ENCODE data around the gene ORC3.

Gene ORC3

DNA sequence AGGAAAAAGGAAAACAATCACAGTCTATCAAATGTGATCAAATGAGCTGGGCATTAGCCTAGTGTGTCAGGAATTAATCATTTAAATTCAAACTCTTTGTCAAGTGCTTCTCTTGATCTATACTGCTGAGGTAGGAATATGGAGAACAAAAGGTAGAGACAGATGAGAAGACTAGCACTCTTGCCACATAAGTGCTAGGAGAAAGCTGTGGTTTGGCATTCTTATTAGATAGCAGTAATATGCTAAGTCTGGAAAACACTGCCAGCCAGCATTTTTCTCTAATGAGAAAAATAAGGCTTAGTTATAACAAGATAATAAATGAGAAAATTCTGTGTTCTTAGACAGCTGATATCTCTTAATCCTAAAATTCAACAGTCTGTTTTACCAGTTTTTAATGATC lies 38.9 kb downstream of the ORC3 start:
- TF ChIP-seq, protein P1, sequence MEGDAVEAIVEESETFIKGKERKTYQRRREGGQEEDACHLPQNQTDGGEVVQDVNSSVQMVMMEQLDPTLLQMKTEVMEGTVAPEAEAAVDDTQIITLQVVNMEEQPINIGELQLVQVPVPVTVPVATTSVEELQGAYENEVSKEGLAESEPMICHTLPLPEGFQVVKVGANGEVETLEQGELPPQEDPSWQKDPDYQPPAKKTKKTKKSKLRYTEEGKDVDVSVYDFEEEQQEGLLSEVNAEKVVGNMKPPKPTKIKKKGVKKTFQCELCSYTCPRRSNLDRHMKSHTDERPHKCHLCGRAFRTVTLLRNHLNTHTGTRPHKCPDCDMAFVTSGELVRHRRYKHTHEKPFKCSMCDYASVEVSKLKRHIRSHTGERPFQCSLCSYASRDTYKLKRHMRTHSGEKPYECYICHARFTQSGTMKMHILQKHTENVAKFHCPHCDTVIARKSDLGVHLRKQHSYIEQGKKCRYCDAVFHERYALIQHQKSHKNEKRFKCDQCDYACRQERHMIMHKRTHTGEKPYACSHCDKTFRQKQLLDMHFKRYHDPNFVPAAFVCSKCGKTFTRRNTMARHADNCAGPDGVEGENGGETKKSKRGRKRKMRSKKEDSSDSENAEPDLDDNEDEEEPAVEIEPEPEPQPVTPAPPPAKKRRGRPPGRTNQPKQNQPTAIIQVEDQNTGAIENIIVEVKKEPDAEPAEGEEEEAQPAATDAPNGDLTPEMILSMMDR (IDR thresholded peaks at IDR 0.05; ENCODE audit: low read depth, low read length), result no peak
- no peak overlapping the region for H3K4me3 ChIP-seq (ENCODE audit: low read depth, low read length)

DNA sequence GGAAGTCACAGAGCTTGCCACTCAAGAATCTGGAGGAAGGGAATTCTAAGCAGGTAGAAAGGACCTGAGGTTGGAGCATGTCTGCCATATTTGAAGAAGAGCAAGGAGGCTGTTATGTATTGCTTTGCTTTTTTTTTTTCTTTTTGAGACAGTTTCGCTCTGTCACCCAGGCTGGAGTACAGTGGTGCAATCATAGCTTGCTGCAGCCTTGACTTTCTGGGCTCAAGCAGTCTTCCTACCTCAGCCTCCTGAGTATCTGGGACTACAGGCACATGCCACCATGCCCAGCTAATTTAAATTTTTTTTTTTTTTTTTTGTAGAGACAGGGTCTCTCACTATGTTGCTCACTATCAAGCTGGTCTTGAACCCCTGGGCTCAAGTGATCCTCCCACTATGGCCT lies 40.8 kb downstream of the ORC3 start:
- TF ChIP-seq, protein P1 (IDR thresholded peaks at IDR 0.05; ENCODE audit: low read depth, low read length), result no peak
- H3K4me3 ChIP-seq (ENCODE audit: low read depth, low read length), result no peak overlapping the region

DNA sequence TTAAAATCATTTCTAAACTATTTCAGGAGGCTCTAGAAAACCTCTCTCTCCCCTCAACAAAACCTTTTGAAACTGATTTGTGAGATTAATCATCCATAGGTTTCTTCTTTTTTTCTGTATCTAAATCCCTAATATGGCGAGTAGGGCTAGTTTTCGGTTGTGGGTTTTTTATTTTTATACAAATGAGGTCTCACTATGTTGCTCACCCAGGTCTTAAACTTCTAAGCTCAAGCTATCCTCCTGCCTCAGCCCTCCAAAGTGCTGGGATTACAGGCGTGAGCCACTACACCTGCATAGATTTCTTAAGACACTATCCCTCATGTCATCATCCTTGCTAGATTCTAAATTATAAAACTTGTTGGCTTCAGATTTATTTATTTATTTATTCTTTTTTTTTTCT lies 43.9 kb downstream of the ORC3 start:
- no peak overlapping the region for H3K4me3 ChIP-seq (ENCODE audit: low read depth, low read length)
- TF ChIP-seq, protein P1 (IDR thresholded peaks at IDR 0.05; ENCODE audit: low read depth, low read length), result no peak

DNA sequence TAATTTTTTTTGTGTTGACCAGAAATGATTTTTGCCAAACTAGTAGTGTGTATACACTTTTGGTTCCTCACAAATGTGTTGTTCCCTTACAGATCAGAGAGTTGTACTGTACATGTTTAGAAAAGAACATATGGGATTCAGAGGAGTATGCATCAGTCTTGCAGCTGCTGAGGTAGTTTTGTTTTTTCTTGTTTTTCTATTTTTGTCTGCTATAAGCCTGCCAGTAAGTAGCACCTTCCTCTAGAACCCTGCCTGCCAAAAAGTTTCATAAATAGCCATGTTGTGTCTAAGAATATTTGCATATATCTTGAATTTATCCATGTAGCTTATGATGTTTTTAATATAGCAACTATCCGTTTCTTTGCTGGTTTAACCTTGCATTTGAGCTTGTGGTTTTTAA lies 46.4 kb downstream of the ORC3 start:
- H3K4me3 ChIP-seq (ENCODE audit: low read depth, low read length), result no peak overlapping the region
- TF ChIP-seq, protein P1 (IDR thresholded peaks at IDR 0.05; ENCODE audit: low read depth, low read length), result no peak

DNA sequence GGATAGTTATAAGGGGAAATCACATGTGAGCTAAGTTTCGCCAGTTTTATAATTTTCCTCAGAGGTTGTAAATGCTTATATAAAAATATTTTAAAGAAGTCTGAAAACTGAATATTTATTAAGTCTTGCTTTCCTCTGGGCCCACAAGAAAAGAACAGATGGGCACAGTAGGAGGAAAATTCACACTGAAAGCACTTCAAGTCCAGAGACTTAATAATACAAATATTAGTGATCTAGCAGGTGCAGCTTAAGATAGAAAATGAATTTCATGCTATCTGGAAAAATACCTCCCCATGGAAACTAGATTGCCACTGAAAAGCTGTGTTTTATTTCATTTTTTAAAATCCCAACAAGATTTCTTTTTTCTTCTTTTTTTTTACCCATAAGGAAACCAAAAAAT lies 47.2 kb downstream of the ORC3 start:
- H3K4me3 ChIP-seq (ENCODE audit: low read depth, low read length), result no peak overlapping the region
- TF ChIP-seq, protein P1 (IDR thresholded peaks at IDR 0.05; ENCODE audit: low read depth, low read length), result no peak

DNA sequence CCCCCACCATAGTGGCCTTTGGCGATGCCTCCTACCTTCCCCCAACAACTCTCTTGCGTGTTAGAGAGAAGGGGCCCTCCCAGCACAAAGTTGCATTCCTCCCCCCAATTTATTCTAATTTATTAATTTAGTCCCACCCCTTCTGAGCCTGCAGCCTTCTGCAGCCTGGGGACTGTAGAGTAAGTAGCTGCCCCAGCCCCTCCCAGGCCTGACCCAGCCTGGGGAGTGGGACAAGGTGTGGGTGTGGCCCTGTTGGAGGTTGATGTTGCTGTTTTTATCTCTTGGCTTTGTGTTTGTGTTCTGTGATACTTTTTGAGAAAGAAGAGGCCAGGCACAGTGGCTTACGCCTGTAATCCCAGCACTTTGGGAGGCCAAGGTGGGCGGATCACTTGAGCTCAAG lies 49.4 kb downstream of the ORC3 start:
- TF ChIP-seq, protein P1 (IDR thresholded peaks at IDR 0.05; ENCODE audit: low read depth, low read length), result no peak
- no peak overlapping the region for H3K4me3 ChIP-seq (ENCODE audit: low read depth, low read length)

DNA sequence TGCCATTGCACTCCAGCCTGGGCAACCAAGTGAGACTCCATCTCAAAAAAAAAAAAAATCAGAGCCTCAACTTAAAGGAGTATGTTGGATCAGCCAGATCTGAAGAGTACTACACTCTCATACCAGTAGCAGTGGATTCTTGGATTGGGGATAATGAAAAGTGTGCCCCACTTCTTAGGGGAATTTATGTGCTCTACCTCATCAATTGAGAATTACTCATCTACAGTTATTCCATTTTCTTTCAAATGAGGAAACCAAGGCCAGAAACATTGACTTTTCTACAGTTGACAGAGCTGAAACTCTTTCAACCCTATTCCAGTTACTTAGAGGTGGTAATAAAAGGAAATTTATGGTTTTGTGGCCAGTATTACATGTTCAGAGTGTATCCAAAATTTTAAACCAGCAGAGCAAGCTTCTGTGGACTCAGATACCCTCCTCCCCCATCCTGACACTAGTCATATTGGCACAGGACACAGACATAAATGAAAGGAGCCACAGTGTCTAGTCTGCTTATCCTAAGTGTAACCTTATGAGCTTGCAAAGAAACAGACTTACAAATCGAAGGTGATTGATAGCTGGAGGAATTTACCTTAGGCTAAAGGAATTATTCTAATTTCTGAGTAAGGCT lies 51.2 kb downstream of the ORC3 start:
- TF ChIP-seq, protein P1 (IDR thresholded peaks at IDR 0.05; ENCODE audit: low read depth, low read length), result no peak

More for the DNA sequence above, 51.2 kb downstream of the ORC3 start:
- no peak overlapping the region for H3K4me3 ChIP-seq (ENCODE audit: low read depth, low read length)
